ACHN (cell line): ENCODE measurements around the gene NEU2.

Experiments
- DNase-seq: peaks from one replicate; pipeline ENCODE4 v3.0.0-alpha.2; 2015
- in situ Hi-C: cut with HindIII; loops from 2 replicates; pipeline ENCODE4 v1.10.0; 2017; ENCODE audit warnings: low sequenced_read_pairs, low pct_ligation_motif_present, low pct_unique_long_range_greater_than_20kb

Gene NEU2

GRCh38 chr2:233032551-233033320 lies at the start of gene NEU2:
NEU2 (plus strand) TSS chr2:233032672; CDS start chr2:233032672, 0 bp downstream.
- DNase-seq, result no peak
- in situ Hi-C loops, result no loop called here

GRCh38 chr2:232982926-232983668 lies 49.4 kb upstream of the NEU2 start:
- no peak for DNase-seq
- in situ Hi-C loops, result no loop called here

- in situ Hi-C loops, result no loop called here
- no peak for DNase-seq
Measured at GRCh38 chr2:232983669-232984140, 48.8 kb upstream of the NEU2 start.

GRCh38 chr2:232984451-232985207 lies 47.8 kb upstream of the NEU2 start:
- no peak for DNase-seq
- in situ Hi-C loops, result no loop called here

DNA sequence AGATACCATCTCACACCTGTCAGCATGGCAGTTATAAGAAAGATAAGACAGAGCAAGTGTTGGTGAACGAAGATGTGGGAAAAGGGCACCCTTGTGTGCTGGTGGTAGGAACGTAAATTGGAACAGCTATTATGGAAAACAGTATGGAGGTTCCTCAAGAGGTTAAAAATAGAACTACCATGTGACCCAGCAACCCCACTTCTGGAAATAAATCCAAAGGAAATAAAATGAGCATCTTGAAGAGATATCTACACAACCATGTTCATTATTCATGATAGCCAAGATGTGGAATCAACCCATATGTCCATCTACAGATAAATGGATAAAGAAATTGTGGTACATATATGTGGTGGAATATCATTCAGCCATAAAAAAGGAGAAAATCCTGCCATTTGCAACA lies 46.3 kb upstream of the NEU2 start:
- DNase-seq, result no peak

DNA sequence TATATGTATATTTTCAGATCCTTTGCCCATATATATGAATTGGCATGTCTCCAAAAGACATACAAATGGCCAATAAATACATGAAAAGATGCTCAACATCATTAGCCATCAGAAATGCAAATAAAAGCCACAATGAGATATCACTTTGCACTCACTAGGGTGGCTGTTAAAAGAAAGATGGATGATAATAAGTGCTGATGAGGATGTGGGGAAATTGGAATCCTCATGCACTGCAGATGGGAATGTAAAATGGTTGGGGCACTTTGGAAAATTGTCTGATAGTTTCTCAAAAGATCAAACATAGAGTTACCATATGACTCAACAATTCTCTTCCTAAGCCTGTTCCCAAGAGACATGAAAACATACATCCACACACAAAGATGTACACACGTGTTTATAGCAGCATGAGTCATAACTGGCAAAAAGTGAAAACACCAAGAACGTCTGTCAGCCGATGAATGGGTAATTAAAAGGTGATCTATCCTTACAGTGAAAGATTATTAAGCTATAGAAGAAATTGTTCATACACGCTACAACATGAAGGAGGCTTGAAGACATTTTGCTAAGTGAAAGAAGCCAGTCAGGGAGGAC lies 39.1 kb upstream of the NEU2 start:
- in situ Hi-C loops, result no loop called here
- no peak for DNase-seq

More for the DNA sequence above, 46.3 kb upstream of the NEU2 start:
- in situ Hi-C loops, result no loop called here

DNA sequence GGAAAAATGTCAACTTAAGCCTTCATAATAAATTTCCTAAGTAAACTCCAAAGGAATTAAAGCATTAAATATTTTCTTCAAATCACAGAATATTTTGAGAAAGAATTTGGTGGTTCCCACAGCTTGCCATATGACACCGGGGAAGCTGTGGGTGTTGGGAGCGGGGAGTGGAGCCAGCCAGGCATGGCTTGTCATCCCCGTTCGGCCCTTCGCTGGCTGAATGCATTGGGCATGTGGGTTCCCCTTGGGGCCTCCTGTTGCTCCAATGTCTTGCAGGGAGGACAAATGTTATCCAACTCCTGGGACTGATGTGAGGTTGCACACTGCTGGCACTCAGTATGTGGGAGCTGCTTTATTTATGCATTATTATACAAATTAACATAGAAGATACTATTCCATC lies 38.0 kb upstream of the NEU2 start:
- DNase-seq, result no peak
- in situ Hi-C loops, result no loop called here

- in situ Hi-C loops, result no loop called here
- DNase-seq, result no peak
Measured at GRCh38 chr2:232997749-232998665, 34.5 kb upstream of the NEU2 start.

GRCh38 chr2:232998666-232998985 lies 33.8 kb upstream of the NEU2 start:
- in situ Hi-C loops, result no loop called here
- DNase-seq, result no peak

DNA sequence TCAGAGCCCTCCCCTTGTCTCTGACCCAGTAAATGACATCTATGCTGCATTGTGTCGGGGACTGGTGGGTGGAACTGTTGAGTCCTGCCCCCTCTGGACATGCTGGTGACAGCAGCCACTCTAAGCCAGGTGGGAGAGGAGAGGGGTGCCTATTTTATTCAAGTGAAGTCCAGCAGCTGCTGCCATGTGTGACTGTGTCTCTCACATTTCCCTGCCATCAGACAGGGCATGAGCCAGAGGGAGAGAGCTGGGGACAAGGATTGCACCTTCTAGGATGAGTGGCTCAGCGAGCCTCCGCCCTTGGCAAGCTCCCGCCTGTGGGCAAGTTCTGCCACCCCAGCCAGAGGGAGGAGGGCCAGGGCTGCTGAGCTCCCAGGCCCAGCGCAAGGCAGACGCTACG lies 33.1 kb upstream of the NEU2 start:
- in situ Hi-C loops, result no loop called here
- no peak for DNase-seq

- in situ Hi-C loops, result no loop called here
- no peak for DNase-seq
Measured at GRCh38 chr2:233000886-233001750, 31.4 kb upstream of the NEU2 start.

GRCh38 chr2:233002829-233003657 lies 29.4 kb upstream of the NEU2 start:
- in situ Hi-C loops, result no loop called here
- no peak for DNase-seq

GRCh38 chr2:233003658-233004555 lies 28.6 kb upstream of the NEU2 start:
- no peak for DNase-seq
- in situ Hi-C loops, result no loop called here

- DNase-seq, result no peak
- in situ Hi-C loops, result no loop called here
Measured at GRCh38 chr2:233005096-233005495, 27.4 kb upstream of the NEU2 start.

DNA sequence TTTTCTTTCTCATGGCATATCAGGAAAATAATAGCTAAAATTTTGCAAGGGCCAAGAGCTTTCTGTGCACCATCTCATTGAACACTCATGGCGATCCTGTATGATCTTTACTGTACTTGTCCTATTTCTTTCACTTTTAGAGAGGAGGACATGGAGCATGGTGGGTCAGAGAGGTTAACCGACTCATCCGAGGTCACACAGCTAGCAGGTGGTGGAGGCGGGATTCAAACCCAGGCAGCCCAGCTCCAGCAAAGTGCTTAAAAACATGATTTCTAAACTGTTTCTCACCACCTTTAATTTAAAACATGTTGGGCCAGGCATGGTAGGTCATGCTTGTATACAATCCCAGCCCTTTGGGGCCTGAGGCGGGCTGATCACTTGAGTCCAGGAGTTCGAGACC lies 25.8 kb upstream of the NEU2 start:
- in situ Hi-C loops, result no loop called here
- no peak for DNase-seq
